GM21367 (cell line): ENCODE results near the gene ROR2.
"Not testable (repeated sequence)": the region's sequence is repeated elsewhere in the genome, so short reads cannot be mapped to it uniquely, and the experiment has no call there.

Source experiments
- ATAC-seq: cut with Tn5 transposase; IDR thresholded peaks from one replicate; pipeline ENCODE4 v1.9.1; 2021; ENCODE audit not compliant: unreplicated experiment

The ROR2 gene

DNA sequence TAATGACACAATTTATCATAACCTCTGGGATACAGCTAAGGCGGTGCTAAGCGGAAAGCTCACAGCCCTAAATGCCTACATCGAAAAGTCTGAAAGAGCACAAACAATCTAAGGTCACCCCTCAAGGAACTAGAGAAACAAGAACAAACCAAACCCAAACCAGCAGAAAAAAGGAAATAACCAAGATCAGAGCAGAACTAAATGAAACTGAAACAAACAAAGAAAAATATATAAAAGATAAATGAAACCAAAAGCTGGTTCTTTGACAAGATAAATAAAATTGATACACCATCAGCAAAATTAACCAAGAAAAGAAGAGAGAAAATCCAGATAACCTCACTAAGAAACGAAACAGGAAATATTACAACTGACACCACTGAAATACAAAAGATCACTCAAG is 409.5 kb downstream of the ROR2 start:
- not testable (repeated sequence) for ATAC-seq

DNA sequence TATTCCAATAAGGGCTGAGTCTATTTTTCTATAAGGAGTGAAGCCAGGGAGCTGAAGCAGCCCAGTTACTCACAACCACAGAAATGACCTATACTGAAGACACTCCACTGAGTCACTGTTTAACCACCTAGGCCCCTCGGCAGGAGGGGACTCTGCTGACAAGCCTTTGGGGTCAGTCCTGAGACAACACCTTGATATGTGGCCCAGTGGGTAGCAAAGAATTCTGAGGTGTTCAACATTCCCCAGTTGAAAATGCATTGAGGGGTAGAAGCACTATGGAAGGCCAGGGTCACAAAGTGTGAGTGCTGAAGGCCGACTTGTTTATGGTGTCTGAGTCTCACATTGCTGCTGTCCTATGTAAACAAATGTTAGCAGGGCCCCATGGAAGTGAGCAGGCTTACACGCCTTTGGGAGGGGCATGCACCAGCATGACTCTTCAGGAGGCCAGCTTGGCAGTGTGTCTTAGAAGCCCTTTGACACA is 413.8 kb downstream of the ROR2 start:
- no peak for ATAC-seq

DNA sequence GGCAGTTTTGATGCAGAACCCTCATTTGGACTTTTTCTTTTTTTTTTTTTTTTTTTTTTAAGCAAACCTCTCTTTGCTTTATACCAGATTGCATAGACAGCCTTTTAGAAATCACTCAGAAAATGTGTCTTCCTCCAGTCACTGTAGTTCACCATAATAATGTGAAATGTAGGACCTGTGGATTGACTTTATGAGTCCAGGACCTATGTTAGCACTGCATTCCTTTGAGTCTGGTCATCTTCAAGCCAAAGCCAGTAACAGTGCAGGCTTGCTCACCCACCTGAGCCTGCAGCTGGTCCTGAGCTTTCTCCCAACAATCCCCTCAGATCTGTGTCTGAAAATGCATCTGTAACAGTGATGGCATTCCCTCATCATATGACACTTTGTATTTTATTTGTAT is 415.7 kb downstream of the ROR2 start:
- ATAC-seq, result no peak

DNA sequence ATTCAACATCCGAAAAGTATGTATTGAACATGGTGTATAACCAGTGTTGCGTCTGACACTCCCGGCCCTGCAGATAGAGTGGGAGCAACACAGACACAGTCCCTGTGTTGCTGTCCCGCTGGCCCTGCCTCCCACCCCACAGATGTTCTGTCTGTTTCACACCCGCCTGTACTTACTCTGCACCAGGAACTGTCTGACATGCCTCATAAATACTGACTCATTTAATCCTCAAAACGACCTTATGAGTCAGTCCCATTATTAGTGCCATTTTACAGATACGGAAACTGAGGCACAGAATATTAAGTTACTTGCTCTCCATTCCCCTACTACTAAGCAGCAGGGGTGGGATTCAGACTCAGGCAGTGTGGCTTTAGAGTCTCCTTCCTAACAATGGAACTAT is 416.6 kb downstream of the ROR2 start:
- ATAC-seq, result no peak

DNA sequence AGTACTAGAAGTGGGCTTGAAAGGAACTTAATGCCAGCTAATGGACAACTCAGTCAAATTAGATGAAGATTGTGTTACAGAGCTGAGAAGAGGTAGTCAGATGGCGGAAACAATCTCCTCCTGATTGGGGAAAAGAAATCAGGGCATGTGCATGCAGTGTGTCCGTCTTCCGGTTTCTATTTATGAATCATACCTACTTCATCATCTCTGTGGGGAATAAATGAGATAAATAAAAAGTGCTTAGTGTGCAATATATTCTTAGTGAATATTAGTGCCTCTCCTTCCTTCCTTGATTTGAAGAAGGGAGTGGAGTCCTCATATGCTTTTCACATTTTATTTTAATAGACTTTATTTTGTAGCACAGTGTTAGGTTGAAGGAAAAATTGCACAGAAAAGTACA is 417.7 kb downstream of the ROR2 start:
- ATAC-seq, result no peak

DNA sequence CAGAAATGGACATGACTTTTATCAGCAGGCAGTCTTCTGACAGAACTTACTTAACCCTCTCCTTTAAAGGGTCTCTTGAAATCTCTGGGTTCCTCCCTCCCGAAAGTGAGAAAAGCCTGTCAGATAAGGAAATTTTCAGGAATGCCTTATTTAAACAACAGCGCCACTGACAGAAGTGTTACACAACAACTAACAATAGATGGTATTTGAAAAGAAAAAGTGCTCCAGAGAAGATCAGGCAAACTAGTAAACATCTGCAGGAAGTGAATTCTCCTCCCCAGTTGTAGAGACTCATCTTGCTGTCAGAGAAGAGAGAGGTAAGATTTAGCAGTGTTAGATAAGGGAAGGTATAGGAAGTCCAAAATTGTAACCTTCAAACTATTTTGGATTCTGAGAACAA is 419.2 kb downstream of the ROR2 start:
- no peak for ATAC-seq

DNA sequence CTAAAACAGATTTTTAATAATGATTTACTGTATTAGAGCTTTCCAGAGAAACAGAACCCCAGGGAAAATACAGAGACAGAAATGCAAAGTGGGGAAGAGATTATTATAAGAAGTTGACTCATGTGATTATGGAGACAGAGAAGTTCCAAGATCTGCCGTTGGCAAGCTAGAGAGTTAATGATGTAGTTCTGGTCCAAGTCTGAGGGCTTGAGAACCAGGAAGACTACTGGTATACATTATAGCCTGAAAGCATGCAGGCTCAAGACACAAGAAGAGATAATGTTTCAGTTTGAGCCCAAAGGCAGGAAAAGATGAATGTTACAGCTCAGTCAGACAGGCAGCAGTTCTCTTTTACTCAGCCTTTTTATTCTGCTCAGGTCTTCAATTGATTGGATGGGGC is 427.5 kb downstream of the ROR2 start:
- no peak for ATAC-seq

DNA sequence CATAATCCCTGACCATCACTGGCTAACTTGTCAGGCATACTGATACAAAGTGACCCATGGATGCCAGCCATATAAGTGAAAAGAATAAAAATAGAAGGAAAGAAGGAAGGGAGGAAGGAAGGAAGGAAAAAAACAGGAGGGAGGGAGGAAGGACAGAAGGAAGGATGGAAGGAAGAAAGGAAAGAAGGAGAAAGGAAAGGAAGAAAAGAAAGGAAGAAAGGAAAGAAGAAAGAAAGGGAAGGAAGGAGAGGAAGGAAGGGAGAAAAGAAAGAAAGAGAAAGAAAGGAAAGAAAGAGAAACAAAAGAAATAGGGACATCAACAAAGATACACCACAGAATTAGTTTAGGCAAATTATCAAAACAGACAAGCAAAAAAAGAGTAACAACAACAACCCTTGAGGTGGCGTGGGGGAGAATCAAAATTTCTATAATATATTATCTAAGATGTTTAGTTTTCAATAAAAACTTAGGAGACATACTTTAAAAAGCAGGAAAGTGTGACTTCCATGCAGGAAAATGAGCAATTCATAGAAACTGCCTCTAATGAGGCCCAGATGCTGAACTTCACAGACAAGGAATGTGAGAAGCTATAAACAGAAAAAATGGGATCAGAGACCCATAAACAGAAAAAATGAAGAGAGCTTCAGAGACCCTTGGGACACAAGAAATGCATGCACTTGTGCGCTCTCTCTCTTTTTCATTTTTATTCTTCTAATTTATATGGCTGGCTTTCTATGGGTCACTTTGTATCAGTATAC is 430.3 kb downstream of the ROR2 start:
- ATAC-seq, result no peak

DNA sequence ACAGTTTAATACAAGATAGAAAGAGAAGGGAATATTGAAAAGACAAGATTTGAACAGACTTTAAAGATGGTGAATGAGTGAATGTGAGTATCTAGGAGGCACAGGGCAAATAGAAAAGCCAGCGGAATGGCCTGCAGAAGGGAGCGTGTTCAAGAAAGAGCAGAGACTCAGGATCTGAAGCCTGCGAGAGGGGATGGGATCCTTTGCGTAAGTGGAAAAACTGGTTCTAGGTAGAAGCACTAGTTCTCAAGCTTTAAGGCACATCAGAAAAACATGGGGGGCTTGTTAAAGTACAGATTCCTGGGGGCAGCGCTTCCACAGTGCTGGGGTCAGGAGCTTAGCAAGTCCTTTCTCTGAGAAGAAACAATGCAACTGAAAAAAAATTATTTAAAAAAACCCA is 431.6 kb downstream of the ROR2 start:
- ATAC-seq, result no peak

DNA sequence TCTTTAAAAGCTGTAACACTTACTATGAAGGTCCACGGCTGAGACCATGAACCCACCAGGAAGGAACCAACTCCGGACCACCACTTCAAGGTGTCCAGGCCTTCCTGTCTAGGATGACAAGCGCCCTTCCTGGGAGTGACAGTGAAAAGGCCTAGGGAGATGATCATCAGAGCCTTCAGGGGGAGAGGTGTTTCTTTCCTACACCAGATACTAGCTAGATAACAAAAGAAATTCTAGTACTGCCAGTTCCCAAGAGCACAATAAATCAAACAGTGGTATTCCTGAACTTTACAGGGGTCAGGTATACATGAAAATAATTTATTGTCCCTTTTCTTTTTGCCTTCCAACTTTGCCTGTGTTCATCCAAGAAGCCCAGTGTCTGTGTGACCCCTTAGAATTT is 432.2 kb downstream of the ROR2 start:
- ATAC-seq, result no peak

DNA sequence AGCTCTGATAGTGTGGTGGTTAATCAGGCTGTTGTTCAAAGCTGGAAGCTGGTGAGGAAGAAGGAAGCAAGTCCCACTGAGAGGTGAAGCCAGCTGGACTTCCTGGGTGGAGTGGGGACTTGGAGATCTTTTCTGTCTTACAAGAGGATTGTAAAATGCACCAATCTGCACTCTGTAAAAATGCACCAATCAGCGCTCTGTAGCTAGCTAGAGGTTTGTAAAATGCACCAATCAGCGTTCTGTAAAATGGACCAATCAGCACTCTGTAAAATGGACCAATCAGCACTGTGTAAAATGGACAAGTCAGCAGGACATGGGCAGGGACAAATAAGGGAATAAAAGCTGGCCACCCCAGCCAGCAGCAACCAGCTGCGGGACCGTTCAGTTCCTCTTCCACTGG is 432.7 kb downstream of the ROR2 start:
- ATAC-seq, result not testable (repeated sequence)

DNA sequence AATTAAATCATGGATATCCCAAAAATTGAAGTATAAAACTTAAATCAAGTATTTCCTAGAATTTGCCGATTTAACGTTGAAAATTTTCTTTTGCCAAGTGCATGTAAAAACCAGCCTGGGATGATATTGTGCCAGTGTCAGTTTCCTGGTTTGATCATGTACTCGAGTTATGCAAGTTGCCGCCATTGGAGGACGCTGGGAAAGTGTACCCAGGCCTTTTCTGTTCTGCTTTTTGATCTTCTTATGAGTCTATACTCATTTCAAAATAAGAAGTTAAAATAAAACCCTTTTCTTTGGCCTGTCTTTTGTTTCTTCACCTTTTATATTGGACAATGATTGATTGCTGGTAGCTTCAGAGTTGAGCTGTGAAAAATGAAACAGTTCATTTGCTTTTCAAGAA is 433.3 kb downstream of the ROR2 start:
- ATAC-seq, result no peak

DNA sequence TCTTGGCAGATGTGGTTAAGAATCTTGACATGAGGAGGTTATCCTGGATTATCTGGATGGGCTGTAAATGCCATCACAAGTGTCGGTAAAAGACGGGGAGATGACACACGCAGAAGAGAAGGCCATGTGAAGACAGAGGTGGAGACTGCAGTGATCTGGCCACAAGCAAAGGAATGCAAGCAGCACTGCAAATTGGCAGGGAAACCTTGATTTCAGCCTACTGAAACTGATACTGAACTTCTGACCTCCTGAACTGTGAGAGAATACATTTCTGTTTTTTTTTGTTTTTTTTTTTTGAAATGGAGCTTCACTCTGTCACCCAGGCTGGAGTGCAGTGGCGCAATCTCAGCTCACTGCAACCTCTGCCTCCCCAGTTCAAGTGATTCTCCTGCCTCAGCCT is 433.9 kb downstream of the ROR2 start:
- no peak for ATAC-seq

DNA sequence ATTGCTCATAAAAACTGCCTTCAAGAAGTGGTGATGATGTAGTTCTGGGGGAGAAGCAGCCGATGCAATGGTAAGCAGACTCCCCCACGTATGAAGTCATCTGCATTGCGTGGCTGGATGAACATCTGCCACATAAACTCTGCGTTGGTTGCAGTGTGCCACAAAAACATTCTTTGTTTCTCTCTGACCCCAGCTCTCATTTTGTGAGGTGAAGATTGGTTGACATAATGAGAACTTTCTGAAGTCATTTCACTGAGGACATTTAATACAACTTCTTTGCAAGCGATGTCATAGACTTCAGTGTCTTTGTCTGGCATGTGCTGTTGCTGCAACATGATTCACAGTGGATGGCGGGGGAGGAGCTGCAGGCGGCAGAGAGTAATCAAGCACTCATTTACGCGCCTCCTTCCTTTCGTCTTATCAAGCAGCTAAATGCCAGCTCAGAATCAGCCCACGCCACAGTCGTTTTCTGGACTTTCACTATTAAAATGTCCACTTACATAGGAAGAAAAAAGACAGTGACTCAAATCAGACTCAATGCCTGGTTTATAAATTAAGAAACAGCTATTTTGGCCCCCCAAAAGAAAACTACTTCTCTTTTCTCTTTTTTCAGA is 434.8 kb downstream of the ROR2 start:
- ATAC-seq, result peak; percentile 48
